SJCRH30 (cell line): ENCODE measurements around the gene ABHD8. TPM values are rescaled to one million over a fixed set of nuclear protein-coding genes. Genes with fewer than 3 reads are reported as not detected.
"Not testable (repeated sequence)": the region's sequence is repeated elsewhere in the genome, so short reads cannot be mapped to it uniquely, and the experiment has no call there.

Experiments used
- DNase-seq, 2 experiments: peaks; one replicate each; pipeline ENCODE4 v3.0.0-alpha.2; 2015 to 2020
- H3K27ac ChIP-seq: fragments of 250-450 bp; sonication (Bioruptor Pico); 2 replicates; pipeline ENCODE4 v1.5.1; 2020; ENCODE audit warnings: mild to moderate bottlenecking, moderate library complexity
- H3K27me3 ChIP-seq: fragments of 250-450 bp; sonication (Bioruptor Pico); 2 replicates; pipeline ENCODE4 v1.5.1; 2020; ENCODE audit warnings: mild to moderate bottlenecking, moderate library complexity
- H3K36me3 ChIP-seq: fragments of 250-450 bp; sonication (Bioruptor Pico); 2 replicates; pipeline ENCODE4 v1.5.1; 2020; ENCODE audit warnings: mild to moderate bottlenecking, moderate library complexity
- H3K4me1 ChIP-seq: fragments of 250-450 bp; sonication (Bioruptor Pico); 2 replicates; pipeline ENCODE4 v1.5.1; 2020; ENCODE audit warnings: mild to moderate bottlenecking, moderate library complexity
- H3K4me3 ChIP-seq: fragments of 250-450 bp; sonication (Bioruptor Pico); 2 replicates; pipeline ENCODE4 v1.5.1; 2020; ENCODE audit warnings: mild to moderate bottlenecking, moderate library complexity
- H3K9me3 ChIP-seq: fragments of 250-450 bp; sonication (Bioruptor Pico); replicated peaks from 2 replicates; pipeline ENCODE4 v1.5.1; 2020; ENCODE audit warnings: mild to moderate bottlenecking, moderate library complexity
- total RNA-seq: library from RNA; depleted of rRNA; stranded (reverse); fragments of >200 nt; shearing (Covaris generic); gene quantifications from 2 replicates; pipeline ENCODE4 v1.2.3, GENCODE V29; 2014

The ABHD8 gene
- total RNA-seq, 1 experiment from 2014 or later: 26.4 TPM

- peaks cover 13% of the 10 kb centered on the region; the same call in 1 of the 2 replicates for H3K4me1 ChIP-seq
- no peaks in the 10 kb centered on the region for H3K27me3 ChIP-seq
- H3K36me3 ChIP-seq: no peaks in the 10 kb centered on the region; the same call in 1 of the 2 replicates
- H3K9me3 ChIP-seq: no peaks in the 10 kb centered on the region
- peak overlapping the region; percentile 83 for H3K4me3 ChIP-seq
- H3K27ac ChIP-seq: peak overlapping the region; percentile 83
- DNase-seq: no peak
Observed at GRCh38 chr19:17303940-17304267, 679 bp upstream of the ABHD8 start.

- Histone ChIP-seq H3K9me3 (peaks cover 4% of the 10 kb centered on the region; the same call in 1 of the 2 replicates), H3K4me1 (peaks cover 13% of the 10 kb centered on the region; the same call in 1 of the 2 replicates), H3K4me3 (peak overlapping the region; percentile 83), H3K27ac (peak overlapping the region; percentile 83), H3K36me3 (peaks cover 8% of the 10 kb centered on the region), H3K27me3 (no peaks in the 10 kb centered on the region)
- DNase-seq: peak; percentile 41
Observed at GRCh38 chr19:17302391-17303166, 646 bp downstream of the ABHD8 start.

DNA sequence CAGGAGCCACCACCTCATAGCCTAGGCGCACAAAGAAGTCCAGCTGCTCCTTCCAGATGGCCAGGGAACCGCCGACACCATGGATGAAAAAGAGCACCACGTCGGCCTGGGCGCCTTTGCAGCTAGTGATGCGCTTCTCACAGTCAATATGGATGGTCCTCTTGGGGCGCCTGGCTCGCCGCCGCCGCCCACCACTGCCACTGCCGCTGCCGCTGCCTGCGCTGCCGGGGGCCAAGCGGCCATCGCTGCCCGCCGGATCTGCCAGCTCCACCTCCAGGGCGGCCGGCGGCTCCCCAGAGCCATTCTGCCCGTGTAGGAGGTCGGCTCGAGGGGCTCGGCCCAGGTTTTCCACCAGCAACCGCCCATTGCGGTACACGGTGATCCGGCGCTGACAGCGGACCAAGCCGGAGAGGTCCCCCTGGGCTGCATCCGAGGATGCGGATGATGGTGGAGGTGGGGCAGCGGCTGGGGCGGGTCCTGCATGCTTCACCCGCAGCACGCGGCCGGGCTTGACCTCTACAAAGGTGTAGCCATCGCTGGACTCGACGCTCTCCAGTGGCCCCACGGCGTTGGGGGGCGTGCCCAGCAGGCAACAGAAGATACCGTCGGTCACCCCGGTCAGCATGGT, 2.1 kb downstream of the ABHD8 start:
- Histone ChIP-seq H3K4me1 (peaks cover 13% of the 10 kb centered on the region; the same call in 1 of the 2 replicates), H3K9me3 (peaks cover 4% of the 10 kb centered on the region; the same call in 1 of the 2 replicates), H3K27ac (no peak overlapping the region), H3K4me3 (no peak overlapping the region), H3K36me3 (peaks cover 18% of the 10 kb centered on the region), H3K27me3 (no peaks in the 10 kb centered on the region)
- DNase-seq: no peak

GRCh38 chr19:17296976-17297375, 6.2 kb downstream of the ABHD8 start:
- Histone ChIP-seq H3K9me3 (peaks cover 4% of the 10 kb centered on the region; the same call in 1 of the 2 replicates), H3K27me3 (no peaks in the 10 kb centered on the region), H3K4me3 (no peak overlapping the region), H3K27ac (no peak overlapping the region), H3K4me1 (no peaks in the 10 kb centered on the region), H3K36me3 (peaks cover 32% of the 10 kb centered on the region)
- no peak for DNase-seq

- H3K27me3 ChIP-seq: no peaks in the 10 kb centered on the region
- no peak for DNase-seq
Observed at GRCh38 chr19:17296273-17296672, 7.0 kb downstream of the ABHD8 start.

GRCh38 chr19:17295551-17295950, 7.7 kb downstream of the ABHD8 start:
- H3K9me3 ChIP-seq, H3K27me3 ChIP-seq, H3K4me1 ChIP-seq, H3K4me3 ChIP-seq, DNase-seq, H3K27ac ChIP-seq: not testable (repeated sequence)
- H3K36me3 ChIP-seq: peaks cover 33% of the 10 kb centered on the region

More at GRCh38 chr19:17296273-17296672, 7.0 kb downstream of the ABHD8 start:
- H3K4me1 ChIP-seq: no peaks in the 10 kb centered on the region
- H3K4me3 ChIP-seq: no peak overlapping the region
- H3K27ac ChIP-seq: no peak overlapping the region
- peaks cover 4% of the 10 kb centered on the region; the same call in 1 of the 2 replicates for H3K9me3 ChIP-seq
- peaks cover 33% of the 10 kb centered on the region for H3K36me3 ChIP-seq

DNA sequence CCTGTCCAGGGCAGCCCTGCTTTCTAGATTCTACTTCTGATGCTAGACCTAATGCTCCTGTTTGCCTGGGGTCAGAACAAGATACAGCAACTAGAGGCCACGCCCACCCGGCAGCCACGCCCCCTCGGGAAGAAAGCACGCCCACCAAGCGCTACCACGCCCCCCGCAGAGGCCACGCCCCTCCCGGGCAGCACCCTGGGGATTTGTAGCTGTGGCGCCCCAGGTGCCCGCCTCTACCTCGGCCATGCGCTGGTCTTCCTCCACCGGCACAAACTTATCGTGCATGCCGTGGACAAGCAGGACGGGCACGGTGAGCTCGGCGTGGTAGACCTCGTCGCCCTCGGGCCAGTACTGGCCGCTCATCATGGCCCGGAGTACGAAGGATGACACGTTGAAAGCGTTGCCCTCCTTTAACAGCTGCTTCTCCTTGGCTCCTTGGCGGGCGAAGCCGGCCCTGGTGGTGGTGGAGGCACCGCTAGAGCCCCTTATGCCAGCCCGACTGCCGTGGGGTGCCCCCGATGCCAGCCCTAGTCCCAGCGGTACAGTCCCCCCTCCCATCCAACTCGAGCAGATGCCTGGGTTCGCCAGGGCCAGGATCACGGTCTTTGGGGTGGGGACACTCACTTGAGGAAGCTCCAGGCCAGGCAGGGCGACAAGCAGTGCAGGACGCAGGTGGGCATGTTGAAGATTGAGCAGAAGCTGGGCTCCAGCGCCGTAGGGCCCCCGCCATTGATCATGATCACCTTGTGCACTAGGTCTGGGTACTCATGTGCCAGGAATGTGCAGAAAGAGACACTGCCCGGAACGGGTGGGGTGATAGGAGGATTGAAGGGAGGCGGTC, 9.0 kb downstream of the ABHD8 start:
- Histone ChIP-seq H3K36me3 (peaks cover 33% of the 10 kb centered on the region), H3K4me1 (no peaks in the 10 kb centered on the region), H3K27me3 (no peaks in the 10 kb centered on the region), H3K27ac (no peak overlapping the region), H3K4me3 (no peak overlapping the region), H3K9me3 (peaks cover 4% of the 10 kb centered on the region; the same call in 1 of the 2 replicates)
- peak; percentile 48 to 60 for DNase-seq

DNA sequence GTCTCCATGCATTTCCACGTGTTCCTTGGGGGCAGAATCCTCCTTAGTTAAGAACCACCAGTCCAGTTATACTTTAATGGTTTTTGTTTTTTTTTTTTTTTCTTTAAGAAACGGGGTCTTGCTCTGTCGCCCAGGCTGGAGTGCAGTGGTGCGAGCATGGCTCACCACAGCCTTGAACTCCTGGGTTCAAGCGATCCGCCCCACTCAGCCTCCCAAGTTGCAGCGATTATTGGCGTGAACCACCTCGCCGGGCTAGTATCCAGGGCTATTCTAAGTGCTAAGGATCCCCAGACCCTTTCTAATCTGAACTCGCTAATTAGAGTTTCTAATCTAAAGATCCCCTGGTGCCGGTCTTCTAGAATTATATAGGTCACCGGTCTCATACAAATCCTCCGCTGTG, 9.6 kb downstream of the ABHD8 start:
- Histone ChIP-seq H3K4me3 (no peak overlapping the region), H3K4me1 (no peaks in the 10 kb centered on the region), H3K9me3 (peaks cover 4% of the 10 kb centered on the region; the same call in 1 of the 2 replicates), H3K27ac (no peak overlapping the region), H3K27me3 (no peaks in the 10 kb centered on the region), H3K36me3 (peaks cover 33% of the 10 kb centered on the region)
- no peak for DNase-seq

- Histone ChIP-seq H3K9me3 (no peaks in the 10 kb centered on the region), H3K36me3 (peaks cover 25% of the 10 kb centered on the region), H3K4me3 (no peak overlapping the region), H3K27ac (no peak overlapping the region), H3K27me3 (no peaks in the 10 kb centered on the region), H3K4me1 (no peaks in the 10 kb centered on the region)
- peak; percentile 31 to 55 for DNase-seq
Observed at GRCh38 chr19:17292301-17293074, 10.7 kb downstream of the ABHD8 start.

GRCh38 chr19:17289489-17289888, 13.7 kb downstream of the ABHD8 start:
- Histone ChIP-seq H3K27ac (no peak overlapping the region), H3K36me3 (peaks cover 7% of the 10 kb centered on the region), H3K9me3 (no peaks in the 10 kb centered on the region; the same call in 1 of the 2 replicates), H3K27me3 (no peaks in the 10 kb centered on the region), H3K4me1 (no peaks in the 10 kb centered on the region), H3K4me3 (no peak overlapping the region)
- peak; percentile 33 to 39 for DNase-seq

DNA sequence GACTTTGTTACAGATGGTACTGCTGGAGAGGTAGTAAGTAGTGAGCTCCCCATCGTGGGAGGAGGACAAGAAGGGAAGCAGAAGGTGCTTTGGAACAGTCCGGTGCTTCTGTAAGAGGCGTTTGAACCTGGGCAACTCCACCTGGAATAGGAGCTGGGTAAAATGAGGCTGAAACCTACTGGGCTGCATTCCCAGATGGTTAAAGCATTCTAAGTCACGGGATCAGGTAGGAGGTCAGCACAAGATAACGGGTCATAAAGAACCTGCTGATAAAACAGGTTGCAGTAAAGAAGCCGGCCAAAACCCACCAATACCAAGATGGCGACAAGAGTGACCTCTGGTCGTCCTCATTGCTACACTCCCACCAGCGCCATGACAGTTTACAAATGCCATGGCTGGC, 16.5 kb downstream of the ABHD8 start:
- Histone ChIP-seq H3K27me3 (no peaks in the 10 kb centered on the region), H3K4me3 (no peak overlapping the region), H3K9me3 (no peaks in the 10 kb centered on the region; the same call in 1 of the 2 replicates), H3K27ac (no peak overlapping the region), H3K4me1 (no peaks in the 10 kb centered on the region), H3K36me3 (no peaks in the 10 kb centered on the region)
- no peak for DNase-seq

- H3K4me3 ChIP-seq: no peak overlapping the region
- no peak overlapping the region for H3K27ac ChIP-seq
- no peaks in the 10 kb centered on the region; the same call in 1 of the 2 replicates for H3K9me3 ChIP-seq
- no peak for DNase-seq
- no peaks in the 10 kb centered on the region for H3K27me3 ChIP-seq
- H3K4me1 ChIP-seq: no peaks in the 10 kb centered on the region
- H3K36me3 ChIP-seq: no peaks in the 10 kb centered on the region
Observed at GRCh38 chr19:17286263-17286662, 17.0 kb downstream of the ABHD8 start.

DNA sequence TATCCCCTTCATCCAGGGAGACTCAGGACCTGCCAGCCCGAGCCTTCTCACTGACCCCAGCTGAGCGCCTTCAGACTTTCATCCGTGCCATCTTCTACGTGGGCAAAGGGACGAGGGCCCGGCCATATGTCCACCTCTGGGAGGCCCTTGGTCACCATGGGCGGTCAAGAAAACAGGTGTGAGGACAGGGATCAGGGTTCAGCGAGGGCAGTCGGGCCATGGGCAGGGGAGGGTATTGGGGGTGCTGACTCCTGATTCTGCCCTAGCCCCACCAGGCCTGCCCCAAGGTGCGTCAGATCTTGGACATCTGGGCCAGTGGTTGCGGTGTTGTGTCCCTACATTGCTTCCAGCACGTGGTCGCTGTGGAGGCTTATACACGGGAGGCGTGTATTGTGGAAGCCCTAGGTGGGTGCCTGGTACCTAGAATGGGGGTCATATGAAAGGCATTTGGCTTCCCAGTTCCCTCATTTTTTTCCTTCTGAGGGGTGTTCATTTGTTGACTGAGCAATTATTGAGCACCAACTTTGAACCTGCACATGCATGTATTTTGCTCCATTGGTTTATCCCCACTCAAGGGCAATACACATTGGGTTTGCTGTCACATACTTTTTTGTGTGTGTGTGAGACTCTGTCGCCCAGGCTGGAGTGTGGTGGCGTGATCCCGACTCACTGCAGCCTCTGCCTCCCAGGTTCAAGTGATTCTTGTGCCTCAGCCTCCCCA, 17.6 kb downstream of the ABHD8 start:
- Histone ChIP-seq H3K4me1 (no peaks in the 10 kb centered on the region), H3K9me3 (no peaks in the 10 kb centered on the region; the same call in 1 of the 2 replicates), H3K27ac (no peak overlapping the region), H3K27me3 (no peaks in the 10 kb centered on the region), H3K4me3 (no peak overlapping the region), H3K36me3 (no peaks in the 10 kb centered on the region)
- no peak for DNase-seq
